Neural cell (in vitro differentiated cells): ENCODE data around the gene INPP4B. TPM values are rescaled to one million over a fixed set of nuclear protein-coding genes. Genes with fewer than 3 reads are reported as not detected.

ENCODE experiments used
- H2AFZ ChIP-seq: fragments of 200-600, 300-800 bp; sonication (generic), shearing (Covaris generic); 2 replicates; pipeline ENCODE4 v1.6.0; 2014; ENCODE audit warnings: low read depth, mild to moderate bottlenecking, antibody characterized with exemption, low read length, moderate library complexity
- H3F3A ChIP-seq: fragments of 200-600 bp; shearing (Covaris generic); 2 replicates; pipeline ENCODE4 v1.6.1; 2016; ENCODE audit warnings: mild to moderate bottlenecking, moderate library complexity, mixed read lengths, antibody characterized with exemption, low read length; ENCODE audit not compliant: insufficient read depth, poor library complexity, severe bottlenecking
- H3K27ac ChIP-seq: fragments of 200-600, 300-800 bp; sonication (generic), shearing (Covaris generic); 2 replicates; pipeline ENCODE4 v1.5.1; 2014; ENCODE audit warnings: mild to moderate bottlenecking, low read length, moderate library complexity
- H3K27me3 ChIP-seq: fragments of 300-800, 200-600 bp; sonication (generic), shearing (Covaris generic); 2 replicates; pipeline ENCODE4 v1.6.0; 2014; ENCODE audit warnings: mild to moderate bottlenecking, low read depth, low read length, moderate library complexity; ENCODE audit not compliant: insufficient read depth
- H3K36me3 ChIP-seq: fragments of 300-800, 200-600 bp; sonication (generic), shearing (Covaris generic); 2 replicates; pipeline ENCODE4 v1.5.1; 2014; ENCODE audit warnings: mild to moderate bottlenecking, antibody characterized with exemption, low read length, moderate library complexity; ENCODE audit not compliant: insufficient read depth
- H3K4me2 ChIP-seq: fragments of 300-800, 200-600 bp; sonication (generic), shearing (Covaris generic); 2 replicates; pipeline ENCODE4 v1.6.0; 2014; ENCODE audit warnings: mild to moderate bottlenecking, low read length
- H3K4me3 ChIP-seq: fragments of 300-800, 200-600 bp; sonication (generic), shearing (Covaris generic); 2 replicates; pipeline ENCODE4 v1.5.1; 2014; ENCODE audit warnings: mild to moderate bottlenecking, low read length, moderate library complexity
- H3K79me2 ChIP-seq: fragments of 200-600 bp; shearing (Covaris generic); replicated peaks from 2 replicates; pipeline ENCODE4 v1.6.0; 2014; ENCODE audit warnings: mild to moderate bottlenecking, low read length, moderate library complexity; ENCODE audit not compliant: insufficient read depth
- H3K9ac ChIP-seq: fragments of 300-800, 200-600 bp; sonication (generic), shearing (Covaris generic); 2 replicates; pipeline ENCODE4 v1.6.1; 2016; ENCODE audit warnings: mild to moderate bottlenecking, low read length, mixed read lengths
- H3K9me2 ChIP-seq: fragments of 200-600 bp; shearing (Covaris generic); 2 replicates; pipeline ENCODE4 v1.6.1; 2016; ENCODE audit warnings: mild to moderate bottlenecking, low read length, mixed read lengths; ENCODE audit not compliant: insufficient read depth
- H3K9me3 ChIP-seq: fragments of 200-600, 300-800 bp; sonication (generic), shearing (Covaris generic); 2 replicates; pipeline ENCODE4 v1.6.1; 2016; ENCODE audit warnings: mild to moderate bottlenecking, mixed run types, low read length, moderate library complexity, mixed read lengths
- H4K20me1 ChIP-seq: fragments of 200-600 bp; shearing (Covaris generic); 2 replicates; pipeline ENCODE4 v1.6.1; 2016; ENCODE audit warnings: mild to moderate bottlenecking, mixed run types; ENCODE audit not compliant: insufficient read depth
- CTCF ChIP-seq: fragments of 450-650 bp; IDR thresholded peaks from 2 replicates; pipeline ENCODE4 v1.5.1; 2014; ENCODE audit warnings: antibody characterized with exemption, mild to moderate bottlenecking, moderate library complexity; ENCODE audit not compliant: poor library complexity, severe bottlenecking
- EP300 ChIP-seq: fragments of 450-650 bp; conservative IDR thresholded peaks from 2 replicates; pipeline ENCODE4 v1.6.1; 2014; ENCODE audit warnings: antibody characterized with exemption, mild to moderate bottlenecking, moderate library complexity; ENCODE audit not compliant: poor library complexity, severe bottlenecking
- EZH2 ChIP-seq: fragments of 200-600, 300-800 bp; shearing (Covaris generic), sonication (generic); IDR thresholded peaks from 2 replicates; pipeline ENCODE4 v1.6.1; 2014; ENCODE audit warnings: antibody characterized with exemption, low read length, borderline replicate concordance, mild to moderate bottlenecking; ENCODE audit not compliant: insufficient read depth, poor library complexity, severe bottlenecking
- MXI1 ChIP-seq: fragments of 450-650 bp; conservative IDR thresholded peaks from 2 replicates; pipeline ENCODE4 v1.6.1; 2014; ENCODE audit warnings: antibody characterized with exemption, mild to moderate bottlenecking; ENCODE audit not compliant: poor library complexity, severe bottlenecking
- POLR2AphosphoS5 ChIP-seq: IDR thresholded peaks from 2 replicates; pipeline ENCODE4 v1.6.1; 2012
- RAD21 ChIP-seq: fragments of 450-650 bp; conservative IDR thresholded peaks from 2 replicates; pipeline ENCODE4 v1.6.1; 2014; ENCODE audit warnings: antibody characterized with exemption, mild to moderate bottlenecking, moderate library complexity
- REST ChIP-seq: IDR thresholded peaks from 2 replicates; pipeline ENCODE4 v1.6.1; 2012; ENCODE audit warnings: borderline replicate concordance
- SMC3 ChIP-seq: fragments of 450-650 bp; conservative IDR thresholded peaks from 2 replicates; pipeline ENCODE4 v1.6.1; 2014; ENCODE audit warnings: antibody characterized with exemption, mild to moderate bottlenecking, moderate library complexity; ENCODE audit not compliant: poor library complexity
- TAF1 ChIP-seq: IDR thresholded peaks from 2 replicates; pipeline ENCODE4 v1.6.1; 2012; ENCODE audit warnings: low read depth
- polyA plus RNA-seq: library from polyadenylated mRNA; depleted of rRNA; stranded (reverse); fragments of >200 nt; gene quantifications from 2 replicates; pipeline ENCODE4 v1.2.3, GENCODE V29; 2014

Gene INPP4B
- polyA plus RNA-seq, 1 donor from 2014 or later, result 0.30 TPM

GRCh38 chr4:142095886-142096605 lies 750.1 kb downstream of the INPP4B start:
- no peaks in the 10 kb centered on the region for H4K20me1 ChIP-seq
- no peak for TF ChIP-seq REST
- TF ChIP-seq POLR2AphosphoS5, result no peak
- no peak for TF ChIP-seq CTCF
- TF ChIP-seq EP300, result no peak
- no peak for TF ChIP-seq MXI1
- TF ChIP-seq EZH2, result no peak
- no peak for TF ChIP-seq RAD21
- TF ChIP-seq TAF1, result no peak
- TF ChIP-seq SMC3, result no peak
- H3K9ac ChIP-seq, result no peak overlapping the region
- H3F3A ChIP-seq, result no peaks in the 10 kb centered on the region
- no peaks in the 10 kb centered on the region for H3K9me2 ChIP-seq
- no peaks in the 10 kb centered on the region for H3K79me2 ChIP-seq
- no peak overlapping the region for H3K4me2 ChIP-seq
- H3K36me3 ChIP-seq, result no peaks in the 10 kb centered on the region
- no peak overlapping the region for H3K27ac ChIP-seq
- no peaks in the 10 kb centered on the region for H3K27me3 ChIP-seq
- H3K4me3 ChIP-seq, result no peak overlapping the region
- H2AFZ ChIP-seq, result no peak overlapping the region
- H3K9me3 ChIP-seq, result no peaks in the 10 kb centered on the region

- H3K9ac ChIP-seq, result no peak overlapping the region
- H3K79me2 ChIP-seq, result no peaks in the 10 kb centered on the region
- no peak overlapping the region for H2AFZ ChIP-seq
- no peaks in the 10 kb centered on the region for H4K20me1 ChIP-seq
- no peaks in the 10 kb centered on the region for H3K9me2 ChIP-seq
- no peaks in the 10 kb centered on the region for H3F3A ChIP-seq
- TF ChIP-seq MXI1, result no peak
- no peak for TF ChIP-seq SMC3
- no peak for TF ChIP-seq EZH2
- no peak for TF ChIP-seq REST
- TF ChIP-seq EP300, result no peak
- TF ChIP-seq CTCF, result no peak
- no peak for TF ChIP-seq RAD21
- no peak for TF ChIP-seq POLR2AphosphoS5
- TF ChIP-seq TAF1, result no peak
- H3K27me3 ChIP-seq, result no peaks in the 10 kb centered on the region
- no peak overlapping the region for H3K4me3 ChIP-seq
- H3K36me3 ChIP-seq, result no peaks in the 10 kb centered on the region
- H3K9me3 ChIP-seq, result no peaks in the 10 kb centered on the region
- no peak overlapping the region for H3K4me2 ChIP-seq
- H3K27ac ChIP-seq, result no peak overlapping the region
These were observed 753.2 kb downstream of the INPP4B start for GRCh38 chr4:142092941-142093340.
